CD4-positive, alpha-beta T cell treated with Interleukin-4 for 1 hour (primary cell): ENCODE measurements around the gene SMPD3.

ENCODE experiments used
- DNase-seq, 2 donors: peaks; one replicate each; pipeline ENCODE4 v3.0.0-alpha.2; 2020 to 2022

The SMPD3 gene

GRCh38 chr16:68351463-68351862, 96.8 kb downstream of the SMPD3 start:
- no peak for DNase-seq

- no peak for DNase-seq
Observed at GRCh38 chr16:68350813-68351350, 97.4 kb downstream of the SMPD3 start.

GRCh38 chr16:68349838-68350410, 98.4 kb downstream of the SMPD3 start:
- no peak for DNase-seq

- DNase-seq, result no peak
Observed at GRCh38 chr16:68348639-68349445, 99.5 kb downstream of the SMPD3 start.

DNA sequence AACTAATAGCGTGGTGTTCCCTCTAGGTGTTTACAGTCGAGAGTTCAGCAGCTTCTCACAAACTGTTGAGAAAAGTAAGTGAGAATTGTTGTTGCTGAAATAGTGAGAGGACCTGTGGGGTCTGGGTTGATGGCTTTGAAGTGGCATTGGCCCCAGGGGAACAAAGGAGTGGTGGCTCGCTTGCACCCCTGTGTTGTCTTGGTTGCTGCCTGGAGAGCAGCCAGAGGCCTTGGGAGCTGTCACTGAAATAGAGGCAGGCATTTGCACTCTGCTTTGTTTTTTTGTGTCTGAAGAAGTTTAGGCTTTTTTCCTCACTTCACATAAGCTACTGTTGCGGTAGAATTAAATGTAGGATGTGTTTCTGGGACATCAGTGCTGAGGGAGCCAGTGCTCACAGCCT, 100.7 kb downstream of the SMPD3 start:
- no peak for DNase-seq

DNA sequence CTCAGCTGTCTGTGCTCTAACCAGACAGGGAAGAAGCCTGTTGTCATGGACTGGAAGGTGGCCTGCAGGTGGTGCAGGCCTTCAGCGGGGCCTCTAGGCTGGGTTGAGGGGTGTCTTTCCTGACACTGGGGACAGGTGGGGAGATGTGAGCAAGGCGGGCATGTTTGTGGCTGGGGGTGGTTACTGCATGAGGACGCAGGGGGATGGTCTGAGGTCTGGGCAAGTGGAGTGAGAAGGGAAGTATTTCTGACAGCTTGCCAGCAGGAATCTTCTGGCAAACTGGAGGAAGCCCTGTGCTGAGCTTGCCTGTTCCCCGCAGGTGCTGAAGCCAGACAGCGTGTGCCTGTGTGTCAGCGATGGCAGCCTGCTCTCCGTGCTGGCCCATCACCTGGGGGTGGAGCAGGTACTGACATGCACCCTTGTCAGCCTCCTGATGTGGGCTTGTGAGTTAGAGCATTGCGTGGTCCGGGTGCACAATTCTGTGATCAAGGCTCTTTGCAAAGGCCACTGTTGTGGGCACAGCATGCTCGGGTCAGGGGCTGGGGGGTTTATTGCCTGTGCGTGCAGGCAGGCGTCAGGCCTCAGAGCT, 101.3 kb downstream of the SMPD3 start:
- no peak for DNase-seq

DNA sequence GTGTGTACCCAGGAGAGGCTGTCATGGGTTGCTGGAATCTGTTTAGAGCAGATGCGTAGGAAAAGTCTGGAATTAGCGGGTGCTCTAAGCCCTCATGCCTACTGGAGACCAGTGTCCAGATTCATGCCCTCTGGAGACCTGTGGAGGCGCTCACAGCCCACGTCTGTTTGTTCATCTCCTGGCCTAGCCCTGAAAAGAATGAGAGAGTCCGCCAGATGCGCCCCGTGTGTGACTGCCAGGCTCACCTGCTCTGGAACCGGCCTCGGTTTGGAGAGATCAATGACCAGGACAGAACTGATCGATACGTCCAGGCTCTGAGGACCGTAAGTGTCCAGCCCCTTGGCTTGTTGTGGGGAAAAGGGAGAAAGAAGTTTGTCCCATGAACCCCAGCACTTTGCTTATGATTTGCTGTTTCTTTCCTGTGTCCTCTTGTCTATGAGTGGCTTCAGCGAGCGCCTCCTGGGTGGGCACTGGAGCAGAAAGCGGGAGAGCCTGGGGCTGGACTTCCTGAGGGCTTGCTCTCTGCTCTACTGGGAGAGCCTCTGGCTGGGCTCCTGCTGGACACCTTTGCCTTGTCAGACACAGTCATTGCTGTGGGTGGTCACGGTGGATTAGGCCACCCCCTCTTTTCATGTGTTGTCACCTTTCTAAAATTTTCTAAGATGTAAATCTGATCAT, 102.2 kb downstream of the SMPD3 start:
- DNase-seq, result no peak

- no peak for DNase-seq
Observed at GRCh38 chr16:68345351-68345810, 102.9 kb downstream of the SMPD3 start.

DNA sequence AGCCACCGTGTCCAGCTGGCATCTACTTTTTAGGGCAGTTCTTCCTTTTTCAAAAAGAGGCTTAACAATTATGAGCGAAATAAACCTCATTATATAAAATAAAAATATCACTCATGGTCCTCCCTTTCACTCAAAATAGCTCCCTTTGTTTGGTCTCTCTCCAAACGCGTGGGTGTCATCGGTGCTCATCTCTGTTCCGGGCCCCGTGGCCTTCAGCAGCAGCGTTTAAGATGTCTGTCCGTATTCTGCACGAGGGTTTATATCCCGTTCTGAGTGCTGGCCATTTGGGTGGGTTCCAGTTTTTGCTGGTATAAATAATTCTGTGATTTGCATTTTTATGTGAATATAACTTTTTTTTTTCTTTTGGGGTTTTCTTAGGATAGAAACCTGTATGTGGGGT, 104.1 kb downstream of the SMPD3 start:
- DNase-seq, result no peak

DNA sequence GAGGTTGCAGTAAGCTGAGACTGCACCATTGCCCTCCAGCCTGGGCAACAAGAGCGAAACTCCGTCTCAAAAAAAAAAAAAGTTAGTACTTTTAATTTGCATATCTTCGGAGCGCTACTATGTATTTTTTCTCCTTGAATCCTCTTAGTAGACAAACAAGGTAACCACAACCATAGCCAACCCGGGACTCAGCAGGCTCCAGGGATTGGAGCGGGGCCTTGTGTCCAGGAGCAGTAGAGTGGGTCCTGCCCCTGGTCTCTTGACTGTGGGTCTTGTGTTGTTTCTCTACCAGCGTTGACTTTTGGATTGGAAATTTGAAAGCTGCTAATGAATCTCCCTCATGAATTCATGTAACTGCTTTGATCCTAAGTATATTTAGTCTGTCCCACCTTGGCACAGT, 105.2 kb downstream of the SMPD3 start:
- DNase-seq, result no peak

GRCh38 chr16:68342620-68343019, 105.7 kb downstream of the SMPD3 start:
- no peak for DNase-seq

GRCh38 chr16:68339214-68339613, 109.1 kb downstream of the SMPD3 start:
- no peak for DNase-seq

DNA sequence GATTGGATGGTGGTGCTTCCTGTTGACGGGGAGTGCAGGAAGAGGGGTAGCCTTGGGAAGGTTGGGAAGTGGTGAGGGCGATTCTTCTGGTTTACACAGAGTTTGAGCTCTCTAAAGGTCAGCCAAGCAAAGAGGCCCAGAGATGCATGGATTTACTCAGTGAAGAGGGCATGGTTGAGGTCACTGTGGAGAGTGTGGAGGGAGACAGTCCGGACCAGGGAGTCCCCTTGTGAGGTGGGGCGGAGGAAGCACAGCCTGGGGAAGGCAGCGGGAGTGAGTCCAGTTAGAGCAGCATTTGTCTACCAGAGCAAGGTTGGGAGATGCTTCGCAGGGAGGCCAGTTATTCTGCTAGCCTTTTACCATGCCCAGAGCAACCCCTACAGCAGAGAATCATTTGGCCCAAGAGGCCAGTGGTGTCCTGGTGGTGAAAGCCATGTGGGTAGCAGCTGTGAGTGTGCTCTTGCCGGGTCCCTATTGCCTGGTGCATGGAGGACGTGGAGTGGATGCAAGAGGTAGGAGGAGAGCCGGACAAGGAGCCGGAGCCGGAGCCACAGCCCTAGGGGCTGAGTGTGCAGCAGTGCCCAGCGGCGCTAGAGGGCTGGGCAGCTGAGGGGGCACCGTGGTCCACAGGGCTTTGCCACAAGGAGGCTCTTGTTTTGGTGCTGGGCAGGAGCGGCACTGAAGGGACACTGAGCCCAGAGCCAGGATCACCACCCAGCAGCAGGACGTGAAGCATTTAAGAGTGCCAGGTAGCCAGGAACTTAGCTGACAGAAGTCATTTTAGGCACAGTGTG, 109.8 kb downstream of the SMPD3 start:
- DNase-seq, result no peak

DNA sequence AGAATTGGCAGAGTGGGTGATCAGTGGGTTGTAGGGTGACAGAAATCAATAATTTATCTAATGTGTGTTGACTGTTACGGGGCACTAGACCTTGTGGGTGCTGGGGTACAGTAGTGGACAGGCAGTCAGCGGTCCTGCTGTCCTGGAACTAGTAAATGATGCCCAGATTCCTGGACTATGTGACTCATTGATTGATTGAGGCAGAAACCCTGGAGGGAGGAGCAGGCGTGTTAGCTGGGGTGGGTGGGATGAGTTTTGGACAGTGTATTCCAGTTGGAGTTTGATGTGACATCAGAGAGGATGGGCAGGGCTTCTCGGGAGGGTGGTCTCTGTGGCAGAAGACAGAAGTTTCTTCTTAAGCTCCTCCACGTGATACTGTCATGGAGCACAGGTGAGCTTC, 113.1 kb downstream of the SMPD3 start:
- DNase-seq, result no peak

- peak in 1 of 2 donors; percentile 17 for DNase-seq
Observed at GRCh38 chr16:68332411-68333121, 115.7 kb downstream of the SMPD3 start.

- DNase-seq, result no peak
Observed at GRCh38 chr16:68331879-68332410, 116.4 kb downstream of the SMPD3 start.

- DNase-seq, result no peak
Observed at GRCh38 chr16:68328860-68329390, 119.4 kb downstream of the SMPD3 start.

- peak; percentile 83 to 85 for DNase-seq
Observed at GRCh38 chr16:68328151-68328859, 120.0 kb downstream of the SMPD3 start.

DNA sequence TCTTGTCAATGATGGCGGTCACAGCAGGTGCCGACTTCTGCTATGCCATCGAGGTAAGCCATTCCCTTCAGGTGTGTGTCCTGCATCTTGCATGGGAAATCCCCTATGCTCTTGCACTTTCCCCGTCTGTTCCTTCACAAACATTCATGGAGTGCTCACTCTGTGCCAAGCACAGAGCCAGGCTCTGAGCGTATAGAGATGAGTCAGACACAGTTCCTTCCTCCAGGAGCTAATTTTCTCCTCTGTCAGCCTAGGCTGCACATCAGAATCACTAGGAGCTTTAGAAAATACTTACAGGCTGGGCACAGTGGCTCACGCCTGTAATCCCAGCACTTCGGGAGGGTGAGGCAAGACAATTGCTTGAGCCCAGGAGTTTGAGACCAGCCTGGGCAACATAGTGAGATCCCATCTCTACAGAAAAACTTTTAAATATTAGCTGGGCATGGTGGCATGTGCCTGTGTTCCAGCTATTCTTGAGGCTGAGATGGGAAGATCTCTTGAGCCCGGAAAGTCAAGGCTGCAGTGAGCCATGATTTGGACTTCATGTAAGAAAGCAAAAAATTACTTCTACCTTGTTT, 123.4 kb downstream of the SMPD3 start:
- DNase-seq, result no peak

GRCh38 chr16:68324336-68324735, 124.0 kb downstream of the SMPD3 start:
- DNase-seq, result no peak
